PFSK-1 (cell line): ENCODE data around the gene PLA2G4D.

ENCODE experiments used
- POLR2AphosphoS5 ChIP-seq: IDR thresholded peaks from 2 replicates; pipeline ENCODE4 v1.6.1; 2012; ENCODE audit warnings: low read depth, mild to moderate bottlenecking, control low read depth, low read length, moderate library complexity
- SIN3A ChIP-seq: IDR thresholded peaks from 2 replicates; pipeline ENCODE4 v1.6.1; 2012; ENCODE audit warnings: mild to moderate bottlenecking, low read length, moderate library complexity, borderline replicate concordance; ENCODE audit not compliant: insufficient read depth
- TAF1 ChIP-seq: IDR thresholded peaks from 2 replicates; pipeline ENCODE4 v1.6.1; 2012; ENCODE audit warnings: low read length, control low read depth, borderline replicate concordance; ENCODE audit not compliant: insufficient read depth
- TF ChIP-seq, protein P1 (sequence below), 2 experiments: IDR thresholded peaks; 2 replicates each; pipeline versions ENCODE4 v1.6.1 to v1.8.0; 2011 to 2012; ENCODE audit warnings: low read depth in 2 of 2, low read length in 2 of 2, control low read depth in 1 of 2, inconsistent platforms in 1 of 2, mild to moderate bottlenecking in 1 of 2, moderate library complexity in 1 of 2; ENCODE audit not compliant: insufficient read depth in 1 of 2

DNA sequence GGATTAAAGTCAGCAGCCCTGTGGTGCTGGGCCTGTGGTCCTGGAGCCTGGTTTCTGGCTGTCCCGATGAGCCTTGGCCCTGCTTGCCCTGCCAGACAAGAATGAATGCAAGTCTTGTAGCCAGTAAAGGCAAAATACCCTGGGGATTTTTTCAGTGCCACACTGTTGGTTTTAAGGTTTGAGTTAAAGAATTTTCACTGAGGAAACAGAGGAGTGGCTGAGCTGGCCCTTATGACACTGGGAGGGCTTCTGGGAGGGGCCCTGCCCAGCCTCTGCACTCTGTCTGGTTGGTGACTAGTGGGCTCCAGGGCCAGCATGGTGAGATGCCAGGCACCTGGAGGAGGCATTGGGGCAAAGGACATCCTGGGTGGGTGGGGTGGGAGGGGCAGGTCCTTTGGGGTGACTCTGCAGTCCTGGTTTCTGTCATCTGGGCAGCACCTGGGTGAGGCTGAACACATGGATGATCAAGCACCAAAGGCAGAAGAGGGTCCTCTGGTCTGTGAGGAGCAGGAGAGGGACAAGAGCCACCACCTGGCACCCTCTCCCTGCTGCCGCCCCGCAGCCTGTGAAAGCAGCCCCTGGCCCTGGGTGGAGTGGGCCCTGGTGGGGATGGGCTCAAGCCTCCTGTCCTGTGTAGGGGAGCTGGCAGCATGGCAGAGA lies 61.0 kb downstream of the PLA2G4D start:
- TF ChIP-seq TAF1, result no peak
- TF ChIP-seq, protein P1, sequence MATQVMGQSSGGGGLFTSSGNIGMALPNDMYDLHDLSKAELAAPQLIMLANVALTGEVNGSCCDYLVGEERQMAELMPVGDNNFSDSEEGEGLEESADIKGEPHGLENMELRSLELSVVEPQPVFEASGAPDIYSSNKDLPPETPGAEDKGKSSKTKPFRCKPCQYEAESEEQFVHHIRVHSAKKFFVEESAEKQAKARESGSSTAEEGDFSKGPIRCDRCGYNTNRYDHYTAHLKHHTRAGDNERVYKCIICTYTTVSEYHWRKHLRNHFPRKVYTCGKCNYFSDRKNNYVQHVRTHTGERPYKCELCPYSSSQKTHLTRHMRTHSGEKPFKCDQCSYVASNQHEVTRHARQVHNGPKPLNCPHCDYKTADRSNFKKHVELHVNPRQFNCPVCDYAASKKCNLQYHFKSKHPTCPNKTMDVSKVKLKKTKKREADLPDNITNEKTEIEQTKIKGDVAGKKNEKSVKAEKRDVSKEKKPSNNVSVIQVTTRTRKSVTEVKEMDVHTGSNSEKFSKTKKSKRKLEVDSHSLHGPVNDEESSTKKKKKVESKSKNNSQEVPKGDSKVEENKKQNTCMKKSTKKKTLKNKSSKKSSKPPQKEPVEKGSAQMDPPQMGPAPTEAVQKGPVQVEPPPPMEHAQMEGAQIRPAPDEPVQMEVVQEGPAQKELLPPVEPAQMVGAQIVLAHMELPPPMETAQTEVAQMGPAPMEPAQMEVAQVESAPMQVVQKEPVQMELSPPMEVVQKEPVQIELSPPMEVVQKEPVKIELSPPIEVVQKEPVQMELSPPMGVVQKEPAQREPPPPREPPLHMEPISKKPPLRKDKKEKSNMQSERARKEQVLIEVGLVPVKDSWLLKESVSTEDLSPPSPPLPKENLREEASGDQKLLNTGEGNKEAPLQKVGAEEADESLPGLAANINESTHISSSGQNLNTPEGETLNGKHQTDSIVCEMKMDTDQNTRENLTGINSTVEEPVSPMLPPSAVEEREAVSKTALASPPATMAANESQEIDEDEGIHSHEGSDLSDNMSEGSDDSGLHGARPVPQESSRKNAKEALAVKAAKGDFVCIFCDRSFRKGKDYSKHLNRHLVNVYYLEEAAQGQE (IDR thresholded peaks at IDR 0.05; ENCODE audit: insufficient read depth in 1 of 2, low read depth in 2 of 2, low read length in 2 of 2), result no peak
- TF ChIP-seq POLR2AphosphoS5, result no peak
- TF ChIP-seq SIN3A, result no peak
